Activated CD8-positive, alpha-beta T cell treated with anti-CD3 and anti-CD28 coated beads for 36 hours (primary cell): ENCODE results near the gene TREX2. TPM values are rescaled to one million over a fixed set of nuclear protein-coding genes. Genes with fewer than 3 reads are reported as not detected.

Source experiments
- ATAC-seq: fragments of 200-7000 bp; cut with Tn5 transposase; one replicate; pipeline ENCODE4 v1.10.0; 2021; ENCODE audit warnings: mild to moderate bottlenecking, moderate library complexity
- CTCF ChIA-PET: fragments of 350-600 bp; sonication (Branson Sonifier 250); formaldehyde crosslinking; loops from one replicate; lab custom pipeline; 2021; ENCODE audit warnings: antibody characterized with exemption; lab: Charles Lee
- POLR2A ChIA-PET: fragments of 350-600 bp; sonication (Branson Sonifier 250); formaldehyde crosslinking; loops from one replicate; lab custom pipeline; 2021; ENCODE audit warnings: antibody characterized with exemption; lab: Charles Lee
- DNase-seq: peaks from one replicate; pipeline ENCODE4 v3.0.0-alpha.2; 2020
- H3K27ac Mint-ChIP-seq: one replicate; pipeline ENCODE4 v1.8.0; 2021; ENCODE audit warnings: mild to moderate bottlenecking, mixed read lengths
- H3K27me3 Mint-ChIP-seq: one replicate; pipeline ENCODE4 v1.8.0; 2021; ENCODE audit warnings: mixed read lengths
- H3K36me3 Mint-ChIP-seq: one replicate; pipeline ENCODE4 v1.8.0; 2021; ENCODE audit warnings: low read depth, mixed read lengths
- H3K4me1 Mint-ChIP-seq: one replicate; pipeline ENCODE4 v1.8.0; 2021; ENCODE audit warnings: low read depth, mixed read lengths
- H3K4me3 Mint-ChIP-seq: one replicate; pipeline ENCODE4 v1.8.0; 2021; ENCODE audit warnings: mild to moderate bottlenecking, moderate library complexity, mixed read lengths
- H3K9me3 Mint-ChIP-seq: one replicate; pipeline ENCODE4 v1.8.0; 2021; ENCODE audit warnings: mixed read lengths
- intact Hi-C: fragments of 100-400 bp; cut with micrococcal nuclease; formaldehyde crosslinking; loops from one replicate; pipeline ENCODE4 v1.10.0; 2022
- total RNA-seq, 2 experiments: library from RNA; stranded (reverse); gene quantifications; one replicate each; pipeline ENCODE4 v1.2.3, GENCODE V29; 2021
- TF ChIP-seq, protein P1 (sequence below): fragments of 200-600 bp; IDR thresholded peaks from one replicate; pipeline ENCODE4 v1.8.0; 2022; ENCODE audit warnings: antibody characterized with exemption, mild to moderate bottlenecking

Gene TREX2, protein sequence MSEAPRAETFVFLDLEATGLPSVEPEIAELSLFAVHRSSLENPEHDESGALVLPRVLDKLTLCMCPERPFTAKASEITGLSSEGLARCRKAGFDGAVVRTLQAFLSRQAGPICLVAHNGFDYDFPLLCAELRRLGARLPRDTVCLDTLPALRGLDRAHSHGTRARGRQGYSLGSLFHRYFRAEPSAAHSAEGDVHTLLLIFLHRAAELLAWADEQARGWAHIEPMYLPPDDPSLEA
- total RNA-seq: 1 to 10 TPM in 1 of 2 experiments, under 1 TPM in 1; 0.78 to 1.4 TPM

DNA sequence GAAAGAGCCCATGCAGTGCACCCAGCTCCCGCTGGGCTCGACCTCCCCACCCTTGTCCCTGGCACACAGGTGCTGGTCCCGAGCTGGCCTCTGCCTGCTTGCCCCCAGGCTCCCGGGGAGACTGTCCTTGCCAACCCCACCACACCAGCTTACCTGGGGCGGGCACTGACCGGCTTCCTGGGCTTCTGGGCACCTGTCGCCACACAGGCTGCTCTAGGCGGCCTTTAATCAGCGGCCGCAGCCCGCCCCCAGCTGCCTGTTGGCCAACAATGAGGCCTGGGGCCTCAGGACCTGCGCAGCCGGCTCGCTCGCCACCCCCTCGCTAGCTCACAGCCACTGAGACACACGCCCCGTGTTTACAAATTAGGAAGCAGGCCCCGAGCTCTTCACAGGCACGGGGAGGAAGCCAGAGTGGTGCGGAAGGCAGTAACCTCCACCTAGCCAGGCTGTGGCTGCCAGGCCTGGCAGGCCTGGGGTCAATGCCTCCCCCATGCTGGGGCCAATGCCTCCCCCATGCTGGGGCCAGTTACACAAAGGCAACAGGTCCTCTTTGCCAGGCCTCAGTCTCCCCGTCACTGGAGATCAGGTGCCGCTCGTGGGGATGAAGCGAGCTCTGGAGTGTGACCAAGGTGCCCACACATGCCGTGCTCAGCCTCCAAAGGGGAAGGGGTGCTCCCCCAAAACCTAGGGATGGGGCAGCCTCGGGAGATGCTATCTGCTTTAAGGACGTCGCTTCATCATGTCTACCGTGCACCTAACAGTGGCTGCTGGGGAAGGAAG is at the start of gene TREX2:
Gene TREX2 (minus strand): TSS at position 201 of the 780 bp plus-strand sequence. CDS start 626 bp downstream, outside the sequence.
- Mint-ChIP-seq H3K27ac (no peak within 1 kb of the TSS), H3K27me3 (no peaks in the 10 kb centered on the region), H3K4me1 (no peaks in the 10 kb centered on the region), H3K36me3 (peaks cover 2% of the 10 kb centered on the region), H3K4me3 (no peak within 1 kb of the TSS), H3K9me3 (no peaks in the 10 kb centered on the region)
- TF ChIP-seq, protein P1, sequence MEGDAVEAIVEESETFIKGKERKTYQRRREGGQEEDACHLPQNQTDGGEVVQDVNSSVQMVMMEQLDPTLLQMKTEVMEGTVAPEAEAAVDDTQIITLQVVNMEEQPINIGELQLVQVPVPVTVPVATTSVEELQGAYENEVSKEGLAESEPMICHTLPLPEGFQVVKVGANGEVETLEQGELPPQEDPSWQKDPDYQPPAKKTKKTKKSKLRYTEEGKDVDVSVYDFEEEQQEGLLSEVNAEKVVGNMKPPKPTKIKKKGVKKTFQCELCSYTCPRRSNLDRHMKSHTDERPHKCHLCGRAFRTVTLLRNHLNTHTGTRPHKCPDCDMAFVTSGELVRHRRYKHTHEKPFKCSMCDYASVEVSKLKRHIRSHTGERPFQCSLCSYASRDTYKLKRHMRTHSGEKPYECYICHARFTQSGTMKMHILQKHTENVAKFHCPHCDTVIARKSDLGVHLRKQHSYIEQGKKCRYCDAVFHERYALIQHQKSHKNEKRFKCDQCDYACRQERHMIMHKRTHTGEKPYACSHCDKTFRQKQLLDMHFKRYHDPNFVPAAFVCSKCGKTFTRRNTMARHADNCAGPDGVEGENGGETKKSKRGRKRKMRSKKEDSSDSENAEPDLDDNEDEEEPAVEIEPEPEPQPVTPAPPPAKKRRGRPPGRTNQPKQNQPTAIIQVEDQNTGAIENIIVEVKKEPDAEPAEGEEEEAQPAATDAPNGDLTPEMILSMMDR: no peak
- no peak for ATAC-seq
- CTCF ChIA-PET: no interaction called here
- intact Hi-C loops: no loop called here
- POLR2A ChIA-PET: no interaction called here
- no peak for DNase-seq

DNA sequence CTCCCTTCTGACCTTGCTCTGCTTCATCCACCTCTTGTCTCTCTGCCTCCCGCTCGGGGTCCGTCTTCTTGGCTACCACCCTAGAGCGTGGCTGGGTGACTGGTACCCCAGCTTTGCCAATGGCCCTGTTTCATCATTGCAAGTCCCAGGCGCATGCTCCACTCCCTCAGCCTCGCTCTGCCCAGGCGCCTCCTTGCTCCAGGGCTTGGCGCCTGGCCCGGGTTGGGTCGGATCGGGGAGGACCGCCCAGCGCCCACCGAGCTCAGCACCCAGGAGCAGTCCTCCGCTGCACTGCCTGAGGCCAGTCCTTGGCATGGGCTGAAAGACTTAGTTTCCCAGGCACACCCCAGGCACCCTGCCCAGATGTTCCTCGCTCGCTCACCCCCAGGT is 49.5 kb upstream of the TREX2 start:
- ChIA-PET CTCF (interaction anchor here (1.2 kb wide), 1 partner anchor 24 kb away, joined by 5 read pairs; the partner anchor contains the start of gene HAUS7), POLR2A (no interaction called here)
- no peaks in the 10 kb centered on the region for H3K4me1 Mint-ChIP-seq
- DNase-seq: no peak
- no peaks in the 10 kb centered on the region for H3K27me3 Mint-ChIP-seq
- ATAC-seq: no peak
- H3K9me3 Mint-ChIP-seq: no peaks in the 10 kb centered on the region
- intact Hi-C loops: no loop called here
- no peaks in the 10 kb centered on the region for H3K36me3 Mint-ChIP-seq
- H3K27ac Mint-ChIP-seq: no peak overlapping the region
- TF ChIP-seq, protein P1: no peak
- no peak overlapping the region for H3K4me3 Mint-ChIP-seq

DNA sequence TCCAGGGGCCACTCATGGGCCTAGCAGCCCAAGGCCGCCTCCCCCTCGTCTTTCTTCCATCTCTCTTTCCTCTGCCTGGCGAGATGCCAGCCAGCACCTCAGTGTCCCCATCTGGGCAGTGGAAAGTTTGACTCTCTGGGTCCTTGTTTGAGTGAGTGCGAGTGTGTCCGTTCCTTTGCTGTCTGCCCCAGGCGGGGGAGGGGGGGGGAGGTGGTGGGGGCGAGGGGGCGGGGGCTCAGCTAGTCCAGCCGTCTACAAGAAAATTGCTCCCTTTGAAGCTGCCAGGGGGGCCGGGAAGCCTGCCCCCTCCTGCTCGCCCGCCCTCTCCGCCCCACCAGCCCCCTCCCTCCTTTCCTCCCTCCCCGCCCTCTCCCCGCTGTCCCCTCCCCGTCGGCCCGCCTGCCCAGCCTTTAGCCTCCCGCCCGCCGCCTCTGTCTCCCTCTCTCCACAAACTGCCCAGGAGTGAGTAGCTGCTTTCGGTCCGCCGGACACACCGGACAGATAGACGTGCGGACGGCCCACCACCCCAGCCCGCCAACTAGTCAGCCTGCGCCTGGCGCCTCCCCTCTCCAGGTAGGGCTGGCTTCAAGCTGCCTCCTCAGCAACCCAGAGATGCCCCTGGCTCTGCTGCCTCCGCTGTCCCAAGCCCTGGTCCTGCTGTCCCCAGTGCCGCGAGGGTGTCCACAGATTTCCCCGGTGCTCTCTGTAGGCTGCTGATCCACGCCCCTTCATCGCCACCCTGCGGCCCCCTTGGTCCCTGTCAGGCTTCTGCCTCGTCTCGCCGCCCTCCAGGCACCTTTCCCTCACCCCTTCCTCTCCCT is 48.9 kb upstream of the TREX2 start, which contains the start of gene BGN:
Gene BGN (plus strand): TSS at position 440 of the 821 bp plus-strand sequence. CDS start 9,652 bp downstream, outside the sequence.
- Mint-ChIP-seq H3K36me3 (no peaks in the 10 kb centered on the region), H3K9me3 (no peaks in the 10 kb centered on the region), H3K4me3 (no peak within 1 kb of the TSS), H3K27me3 (no peaks in the 10 kb centered on the region), H3K4me1 (no peaks in the 10 kb centered on the region), H3K27ac (no peak within 1 kb of the TSS)
- ATAC-seq (peak; percentile 49), DNase-seq (peak; percentile 20)
- TF ChIP-seq, protein P1: no peak
- POLR2A ChIA-PET: no interaction called here
- intact Hi-C loops: no loop called here
- CTCF ChIA-PET: no interaction called here

DNA sequence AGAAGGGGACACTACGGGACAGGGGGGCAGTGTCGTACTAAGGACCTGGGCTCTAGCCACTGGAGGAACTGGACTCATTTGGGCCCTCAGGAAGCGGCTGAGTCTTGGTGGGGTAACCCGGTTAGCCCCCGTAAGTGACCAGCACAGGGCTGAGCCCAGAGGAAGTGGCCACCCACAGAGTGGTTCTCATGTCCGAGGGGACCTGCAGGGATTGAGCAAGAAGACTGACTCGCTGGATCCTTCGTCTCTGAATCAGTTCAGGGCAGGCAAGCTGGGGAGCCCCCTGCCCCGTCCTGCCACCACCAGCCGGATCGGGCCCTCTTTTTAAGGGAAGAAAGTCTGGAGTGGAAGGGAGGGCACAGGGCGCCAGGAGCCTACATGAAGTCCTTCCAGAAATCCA is 48.2 kb upstream of the TREX2 start:
- H3K9me3 Mint-ChIP-seq: no peaks in the 10 kb centered on the region
- intact Hi-C loops: no loop called here
- no peaks in the 10 kb centered on the region for H3K27me3 Mint-ChIP-seq
- TF ChIP-seq, protein P1: no peak
- no peak overlapping the region for H3K4me3 Mint-ChIP-seq
- CTCF ChIA-PET: no interaction called here
- ATAC-seq: no peak
- POLR2A ChIA-PET: no interaction called here
- H3K27ac Mint-ChIP-seq: no peak overlapping the region
- H3K36me3 Mint-ChIP-seq: no peaks in the 10 kb centered on the region
- no peak for DNase-seq
- no peaks in the 10 kb centered on the region for H3K4me1 Mint-ChIP-seq
